Activated CD4-positive, alpha-beta T cell treated with anti-CD3 and anti-CD28 coated beads for 36 hours (primary cell): Measurements from ENCODE around the gene RGR. TPM values are rescaled to one million over a fixed set of nuclear protein-coding genes. Genes with fewer than 3 reads are reported as not detected.

Experiments used
- ATAC-seq: fragments of 200-7000 bp; cut with Tn5 transposase; one replicate; pipeline ENCODE4 v1.10.0; 2021; ENCODE audit warnings: mild to moderate bottlenecking, moderate library complexity
- CTCF ChIA-PET: fragments of 350-600 bp; sonication (Branson Sonifier 250); formaldehyde crosslinking; loops from one replicate; lab custom pipeline; 2021; ENCODE audit warnings: antibody characterized with exemption; lab: Charles Lee
- POLR2A ChIA-PET: fragments of 350-600 bp; sonication (Branson Sonifier 250); formaldehyde crosslinking; loops from one replicate; lab custom pipeline; 2021; ENCODE audit warnings: antibody characterized with exemption, inconsistent platforms; lab: Charles Lee
- DNase-seq: peaks from one replicate; pipeline ENCODE4 v3.0.0-alpha.2; 2020
- H3K27ac Mint-ChIP-seq: one replicate; pipeline ENCODE4 v1.8.0; 2021; ENCODE audit warnings: mixed read lengths
- H3K27me3 Mint-ChIP-seq: one replicate; pipeline ENCODE4 v1.8.0; 2021; ENCODE audit warnings: mixed read lengths
- H3K36me3 Mint-ChIP-seq: one replicate; pipeline ENCODE4 v1.8.0; 2021; ENCODE audit warnings: low read depth, mixed read lengths
- H3K4me1 Mint-ChIP-seq: one replicate; pipeline ENCODE4 v1.8.0; 2021; ENCODE audit warnings: mixed read lengths
- H3K4me3 Mint-ChIP-seq: one replicate; pipeline ENCODE4 v1.8.0; 2021; ENCODE audit warnings: mild to moderate bottlenecking, moderate library complexity, mixed read lengths
- H3K9me3 Mint-ChIP-seq: one replicate; pipeline ENCODE4 v1.8.0; 2021; ENCODE audit warnings: low read depth, mixed read lengths
- intact Hi-C, 2 experiments: fragments of 100-400 bp; cut with DNase I in 1 of 2; cut with micrococcal nuclease in 1 of 2; formaldehyde crosslinking; loops; one replicate each; pipeline versions ENCODE4 v1.14.2 to v1.15.1; 2022 to 2024; cut with DNase I, micrococcal nuclease
- total RNA-seq, 2 experiments: library from RNA; stranded (reverse); gene quantifications; one replicate each; pipeline ENCODE4 v1.2.3, GENCODE V29; 2021

The RGR gene
- total RNA-seq, 2 experiments from 2014 or later = not detected

- DNase-seq = no peak
- H3K27me3 Mint-ChIP-seq = peaks cover 2% of the 10 kb centered on the region
- no peaks in the 10 kb centered on the region for H3K36me3 Mint-ChIP-seq
- intact Hi-C loops = loop anchor here (1.0 to 5.0 kb wide), 3 partner anchors 48 to 147 kb away; no protein-coding TSS in a partner anchor
- no peaks in the 10 kb centered on the region for H3K4me1 Mint-ChIP-seq
- CTCF ChIA-PET = interaction anchor here (0.5 to 6.7 kb wide), 9 partner anchors 10 to 333 kb away, joined by 3 to 68 read pairs (median 5); no protein-coding TSS in a partner anchor
- POLR2A ChIA-PET = no interaction called here
- no peak for ATAC-seq
- H3K27ac Mint-ChIP-seq = no peak overlapping the region
- no peaks in the 10 kb centered on the region for H3K9me3 Mint-ChIP-seq
- H3K4me3 Mint-ChIP-seq = no peak overlapping the region
Measured at GRCh38 chr10:84204610-84205009, 40.2 kb upstream of the RGR start.

- no peaks in the 10 kb centered on the region for H3K36me3 Mint-ChIP-seq
- H3K4me1 Mint-ChIP-seq = no peaks in the 10 kb centered on the region
- peaks cover 2% of the 10 kb centered on the region for H3K27me3 Mint-ChIP-seq
- intact Hi-C loops = loop anchor here (1.0 to 5.0 kb wide), 3 partner anchors 48 to 148 kb away; no protein-coding TSS in a partner anchor
- DNase-seq (peak; percentile 85), ATAC-seq (peak; percentile 94)
- no peaks in the 10 kb centered on the region for H3K9me3 Mint-ChIP-seq
- ChIA-PET POLR2A (no interaction called here), CTCF (interaction anchor here (0.6 to 6.7 kb wide), 16 partner anchors 9 to 332 kb away, joined by 3 to 68 read pairs (median 4); no protein-coding TSS in a partner anchor)
- no peak overlapping the region for H3K4me3 Mint-ChIP-seq
- no peak overlapping the region for H3K27ac Mint-ChIP-seq
Measured at GRCh38 chr10:84205049-84205852, 39.6 kb upstream of the RGR start.

DNA sequence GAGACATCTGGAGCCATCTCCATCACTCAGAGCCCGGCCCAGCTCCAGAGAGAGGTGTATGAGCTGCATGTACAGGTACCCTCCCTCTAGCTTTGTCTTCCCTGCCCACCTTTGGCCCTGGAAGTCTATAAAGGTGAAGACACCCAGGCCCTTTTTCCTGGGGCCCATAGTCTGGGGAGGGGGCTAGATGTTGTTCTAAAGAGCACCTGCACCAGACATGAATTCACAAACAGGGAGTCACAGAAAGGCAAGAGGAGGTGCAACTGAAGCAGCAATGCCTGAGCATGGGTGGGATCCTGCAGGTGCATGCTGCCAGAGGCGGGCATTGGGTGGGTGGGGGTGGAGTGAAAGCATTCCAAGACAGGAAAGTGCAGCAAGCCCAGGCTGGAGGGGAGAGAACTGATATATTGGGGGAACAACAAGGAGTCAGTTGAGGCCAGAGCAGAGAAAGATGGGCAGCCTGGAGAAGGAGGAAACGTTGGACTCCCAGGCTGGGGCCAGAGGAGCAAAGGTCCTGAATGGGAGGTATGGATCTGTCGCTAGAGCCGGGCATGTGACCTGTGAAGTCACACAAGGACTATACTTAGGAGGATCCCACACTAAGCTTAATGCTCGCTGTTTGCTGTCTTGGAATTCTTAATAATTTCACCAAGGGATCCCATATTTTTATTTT lies 38.9 kb upstream of the RGR start:
- no peak for ATAC-seq
- CTCF ChIA-PET = interaction anchor here (0.7 to 6.7 kb wide), 10 partner anchors 8 to 146 kb away, joined by 3 to 68 read pairs (median 4); no protein-coding TSS in a partner anchor

GRCh38 chr10:84208023-84208422 lies 36.8 kb upstream of the RGR start:
- no peak for ATAC-seq
- H3K27me3 Mint-ChIP-seq = peaks cover 2% of the 10 kb centered on the region
- H3K4me3 Mint-ChIP-seq = no peak overlapping the region
- ChIA-PET CTCF (interaction anchor here (0.8 to 6.7 kb wide), 4 partner anchors 9 to 62 kb away, joined by 3 to 68 read pairs (median 5); no protein-coding TSS in a partner anchor), POLR2A (no interaction called here)
- intact Hi-C loops = loop anchor here in 1 of 2 experiments (5.0 kb wide), 1 partner anchor 151 kb away; no protein-coding TSS in a partner anchor
- no peaks in the 10 kb centered on the region for H3K36me3 Mint-ChIP-seq
- H3K4me1 Mint-ChIP-seq = no peaks in the 10 kb centered on the region
- no peaks in the 10 kb centered on the region for H3K9me3 Mint-ChIP-seq
- H3K27ac Mint-ChIP-seq = no peak overlapping the region
- no peak for DNase-seq

More for the DNA sequence above, 38.9 kb upstream of the RGR start:
- no peak overlapping the region for H3K27ac Mint-ChIP-seq
- no peak for DNase-seq
- intact Hi-C loops = loop anchor here (1.0 to 5.0 kb wide), 3 partner anchors 49 to 149 kb away; no protein-coding TSS in a partner anchor
- no peaks in the 10 kb centered on the region for H3K9me3 Mint-ChIP-seq
- H3K4me1 Mint-ChIP-seq = no peaks in the 10 kb centered on the region
- H3K4me3 Mint-ChIP-seq = no peak overlapping the region
- peaks cover 2% of the 10 kb centered on the region for H3K27me3 Mint-ChIP-seq
- POLR2A ChIA-PET = no interaction called here
- H3K36me3 Mint-ChIP-seq = no peaks in the 10 kb centered on the region

- DNase-seq = no peak
- Mint-ChIP-seq H3K9me3 (no peaks in the 10 kb centered on the region), H3K36me3 (no peaks in the 10 kb centered on the region), H3K4me1 (no peaks in the 10 kb centered on the region), H3K27me3 (peaks cover 2% of the 10 kb centered on the region), H3K4me3 (no peak overlapping the region), H3K27ac (no peak overlapping the region)
- POLR2A ChIA-PET = no interaction called here
- no peak for ATAC-seq
- intact Hi-C loops = no loop called here
- CTCF ChIA-PET = interaction anchor here (0.7 to 7.5 kb wide), 7 partner anchors 8 to 329 kb away, joined by 3 to 61 read pairs (median 4); no protein-coding TSS in a partner anchor
Measured at GRCh38 chr10:84211566-84211965, 33.3 kb upstream of the RGR start.

DNA sequence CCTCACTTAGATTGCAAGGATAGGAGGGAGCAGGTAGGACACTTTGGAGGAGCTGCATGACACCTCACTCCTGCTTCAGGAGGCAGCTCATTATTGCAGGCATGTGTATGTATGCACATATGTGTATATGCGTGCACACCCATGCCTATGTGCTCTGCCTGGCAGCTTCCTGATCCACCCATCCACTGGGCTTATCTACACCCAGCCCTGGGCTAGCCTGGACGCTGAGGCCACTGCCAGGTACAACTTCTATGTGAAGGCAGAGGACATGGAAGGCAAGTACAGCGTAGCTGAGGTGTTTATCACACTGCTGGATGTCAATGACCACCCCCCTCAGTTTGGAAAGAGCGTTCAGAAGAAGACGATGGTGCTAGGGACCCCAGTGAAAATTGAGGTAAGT lies 32.8 kb upstream of the RGR start:
- intact Hi-C loops = no loop called here

GRCh38 chr10:84213076-84213475 lies 31.8 kb upstream of the RGR start:
- Mint-ChIP-seq H3K9me3 (no peaks in the 10 kb centered on the region), H3K27ac (no peak overlapping the region), H3K36me3 (no peaks in the 10 kb centered on the region), H3K4me1 (no peaks in the 10 kb centered on the region), H3K4me3 (no peak overlapping the region), H3K27me3 (no peaks in the 10 kb centered on the region)
- ATAC-seq (no peak), DNase-seq (no peak)
- ChIA-PET CTCF (interaction anchor here (0.6 to 7.5 kb wide), 7 partner anchors 11 to 108 kb away, joined by 3 to 61 read pairs (median 4); partner anchors contain the start of gene LRIT2), POLR2A (no interaction called here)
- intact Hi-C loops = no loop called here

More for the DNA sequence above, 32.8 kb upstream of the RGR start:
- Mint-ChIP-seq H3K27ac (no peak overlapping the region), H3K36me3 (no peaks in the 10 kb centered on the region), H3K4me3 (no peak overlapping the region), H3K9me3 (no peaks in the 10 kb centered on the region), H3K4me1 (no peaks in the 10 kb centered on the region), H3K27me3 (no peaks in the 10 kb centered on the region)
- CTCF ChIA-PET = interaction anchor here (0.7 to 7.5 kb wide), 5 partner anchors 25 to 328 kb away, joined by 3 to 61 read pairs (median 3); no protein-coding TSS in a partner anchor
- DNase-seq (no peak), ATAC-seq (no peak)
- POLR2A ChIA-PET = no interaction called here

GRCh38 chr10:84214046-84214572 lies 30.7 kb upstream of the RGR start:
- Mint-ChIP-seq H3K27ac (no peak overlapping the region), H3K27me3 (no peaks in the 10 kb centered on the region), H3K36me3 (no peaks in the 10 kb centered on the region), H3K9me3 (no peaks in the 10 kb centered on the region), H3K4me3 (peak overlapping the region; percentile 18), H3K4me1 (no peaks in the 10 kb centered on the region)
- no peak for DNase-seq
- intact Hi-C loops = no loop called here
- ChIA-PET POLR2A (interaction anchor here (0.6 kb wide), 1 partner anchor 66 kb away, joined by 3 read pairs; no protein-coding TSS in a partner anchor), CTCF (interaction anchor here (0.6 to 7.5 kb wide), 10 partner anchors 8 to 1496 kb away, joined by 3 to 61 read pairs (median 4); no protein-coding TSS in a partner anchor)
- peak; percentile 4 for ATAC-seq

- intact Hi-C loops = no loop called here
- CTCF ChIA-PET = interaction anchor here (0.6 to 7.5 kb wide), 13 partner anchors 8 to 1495 kb away, joined by 3 to 61 read pairs (median 3); no protein-coding TSS in a partner anchor
- H3K36me3 Mint-ChIP-seq = no peaks in the 10 kb centered on the region
Measured at GRCh38 chr10:84214612-84215235, 30.1 kb upstream of the RGR start.

GRCh38 chr10:84216834-84217233 lies 28.0 kb upstream of the RGR start:
- Mint-ChIP-seq H3K9me3 (peaks cover 6% of the 10 kb centered on the region), H3K36me3 (no peaks in the 10 kb centered on the region), H3K4me3 (no peak overlapping the region), H3K27me3 (peaks cover 8% of the 10 kb centered on the region), H3K27ac (no peak overlapping the region), H3K4me1 (no peaks in the 10 kb centered on the region)
- ChIA-PET POLR2A (interaction anchor here (0.6 kb wide), 1 partner anchor 70 kb away, joined by 3 read pairs; no protein-coding TSS in a partner anchor), CTCF (interaction anchor here (0.8 to 7.5 kb wide), 5 partner anchors 9 to 68 kb away, joined by 3 to 61 read pairs (median 5); no protein-coding TSS in a partner anchor)
- no peak for DNase-seq
- intact Hi-C loops = no loop called here
- ATAC-seq = no peak

More at GRCh38 chr10:84214612-84215235, 30.1 kb upstream of the RGR start:
- POLR2A ChIA-PET = interaction anchor here (0.6 kb wide), 1 partner anchor 67 kb away, joined by 3 read pairs; no protein-coding TSS in a partner anchor
- H3K9me3 Mint-ChIP-seq = peaks cover 6% of the 10 kb centered on the region
- peak overlapping the region; percentile 18 for H3K4me3 Mint-ChIP-seq
- no peaks in the 10 kb centered on the region for H3K4me1 Mint-ChIP-seq
- ATAC-seq (peak; percentile 88), DNase-seq (peak; percentile 68)
- H3K27ac Mint-ChIP-seq = no peak overlapping the region
- H3K27me3 Mint-ChIP-seq = peaks cover 5% of the 10 kb centered on the region
